Sciatic nerve (tissue), 2 donors: ENCODE results near the gene SSR2. TPM values are rescaled to one million over a fixed set of nuclear protein-coding genes. Genes with fewer than 3 reads are reported as not detected.

Source experiments
- ATAC-seq: fragments of 200-7000 bp; cut with Tn5 transposase; one replicate; pipeline ENCODE4 v1.9.1; 2020; ENCODE audit warnings: mild to moderate bottlenecking, moderate library complexity
- DNase-seq: peaks from one replicate; pipeline ENCODE4 v3.0.0-alpha.2; 2020; ENCODE audit warnings: low spot score
- intact Hi-C: fragments of 100-400 bp; cut with DNase I; formaldehyde crosslinking; loops from one replicate; pipeline ENCODE4 v1.14.2; 2022
- total RNA-seq: library from RNA; stranded (reverse); fragmentation: NEBNext Ultra II Directional; extraction: Animal tissue kit (Norgen Biotek cat#: 25700); gene quantifications from one replicate; pipeline ENCODE4 v1.2.1, GENCODE V29; 2021
- donor health status: DM: no; HTN: no; CAD: no.
- donor health status: DM: no; HTN: no; CAD: no.

The SSR2 gene
- 126 TPM for total RNA-seq

GRCh38 chr1:156020293-156021092 is at the start of gene SSR2:
SSR2 (minus strand) TSS chr1:156020951; CDS start chr1:156020167, 784 bp downstream.
- ATAC-seq = peak; percentile 99
- intact Hi-C loops = no loop called here
- peak; percentile 91 for DNase-seq

GRCh38 chr1:156070548-156070947 is 49.8 kb upstream of the SSR2 start:
- ATAC-seq (no peak), DNase-seq (no peak)
- intact Hi-C loops = no loop called here

- intact Hi-C loops = no loop called here
- no peak for ATAC-seq
- no peak for DNase-seq
These were observed 49.0 kb upstream of the SSR2 start for GRCh38 chr1:156069490-156070455.

- ATAC-seq = no peak
- intact Hi-C loops = no loop called here
- no peak for DNase-seq
These were observed 46.5 kb upstream of the SSR2 start for GRCh38 chr1:156067262-156067661.

GRCh38 chr1:156065871-156066270 is 45.1 kb upstream of the SSR2 start:
- DNase-seq (no peak), ATAC-seq (no peak)
- intact Hi-C loops = no loop called here

GRCh38 chr1:156065212-156065611 is 44.5 kb upstream of the SSR2 start:
- DNase-seq (no peak), ATAC-seq (no peak)
- intact Hi-C loops = no loop called here

- no peak for DNase-seq
- no peak for ATAC-seq
- intact Hi-C loops = no loop called here
These were observed 43.9 kb upstream of the SSR2 start for GRCh38 chr1:156064615-156065014.

DNA sequence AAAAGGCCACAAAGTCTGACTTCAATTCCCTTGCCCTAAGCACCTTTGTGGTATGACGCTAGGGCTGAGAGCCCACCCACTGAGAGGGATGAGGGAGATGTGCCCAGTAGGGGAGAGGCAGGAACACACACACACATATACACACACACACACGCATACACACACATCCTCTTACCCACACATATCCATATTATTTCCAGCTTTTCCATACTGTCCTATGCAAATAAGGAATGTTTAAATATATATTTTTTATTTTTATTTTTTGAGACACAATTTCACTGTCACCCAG is 43.2 kb upstream of the SSR2 start:
- intact Hi-C loops = no loop called here
- DNase-seq (no peak), ATAC-seq (no peak)

- no peak for ATAC-seq
- DNase-seq = no peak
- intact Hi-C loops = no loop called here
These were observed 41.4 kb upstream of the SSR2 start for GRCh38 chr1:156062189-156062588.

DNA sequence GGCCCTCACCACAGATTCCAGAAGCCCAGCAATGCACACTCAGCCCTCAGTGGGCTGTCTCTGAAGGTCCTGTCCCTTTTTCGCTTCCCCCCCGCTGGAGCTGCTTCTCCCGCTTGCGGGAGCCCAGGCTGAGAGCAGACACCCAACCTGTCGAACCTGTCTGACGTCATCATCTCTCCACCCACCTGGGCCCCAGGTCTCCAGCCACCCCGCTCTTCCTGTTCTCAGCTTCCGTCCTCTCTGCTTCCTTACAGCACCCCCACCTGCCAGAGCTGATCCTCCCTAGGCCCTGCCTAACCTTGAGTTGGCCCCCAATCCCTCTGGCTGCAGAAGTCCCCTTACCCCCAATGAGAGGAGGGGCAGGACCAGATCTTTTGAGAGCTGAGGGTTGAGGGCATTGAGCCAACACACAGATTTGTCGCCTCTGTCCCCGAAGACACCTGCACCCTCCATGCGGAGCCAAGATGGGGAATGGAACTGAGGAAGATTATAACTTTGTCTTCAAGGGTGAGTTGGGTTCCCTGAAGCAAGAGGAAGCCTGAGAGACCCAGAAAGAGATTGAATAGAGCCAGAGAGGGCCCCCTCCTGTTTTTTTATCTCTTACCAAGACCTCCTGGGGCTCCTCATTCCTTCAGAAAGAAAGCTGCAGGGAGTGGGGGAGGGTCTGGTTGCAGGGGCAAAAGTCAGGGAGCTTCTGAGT is 40.3 kb upstream of the SSR2 start, which contains the start of gene RAB25:
Gene RAB25, plus strand, starts transcription at position 224 of the 700 bp plus-strand sequence. Its CDS starts 241 bp downstream, at position 465.
- no peak for DNase-seq
- intact Hi-C loops = no loop called here
- ATAC-seq = no peak

DNA sequence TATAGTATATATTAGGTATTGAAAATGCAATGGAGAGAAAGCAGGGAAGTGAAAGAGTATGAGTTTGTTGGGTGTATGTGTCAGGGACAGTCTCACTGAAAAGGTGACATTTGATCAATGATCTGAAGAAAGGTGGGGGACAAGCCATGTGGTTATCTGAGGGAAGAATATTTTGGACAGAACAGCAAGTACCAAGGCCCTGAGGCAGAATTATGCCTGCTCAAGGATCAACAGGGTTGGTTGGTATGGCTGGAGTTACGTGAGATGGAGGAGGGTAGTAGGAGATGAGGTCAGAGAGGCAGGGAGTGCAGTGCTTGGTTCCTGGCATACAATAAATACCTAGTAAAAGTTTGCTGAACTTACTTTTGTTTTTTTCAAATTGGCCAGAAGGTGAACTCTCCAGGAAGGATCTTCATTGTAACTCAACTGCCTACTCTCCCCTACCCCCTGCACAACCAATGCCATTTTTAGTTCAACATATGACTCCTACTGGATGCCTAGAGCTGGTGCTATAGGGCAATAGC is 35.6 kb upstream of the SSR2 start:
- ATAC-seq (no peak), DNase-seq (no peak)
- intact Hi-C loops = no loop called here

DNA sequence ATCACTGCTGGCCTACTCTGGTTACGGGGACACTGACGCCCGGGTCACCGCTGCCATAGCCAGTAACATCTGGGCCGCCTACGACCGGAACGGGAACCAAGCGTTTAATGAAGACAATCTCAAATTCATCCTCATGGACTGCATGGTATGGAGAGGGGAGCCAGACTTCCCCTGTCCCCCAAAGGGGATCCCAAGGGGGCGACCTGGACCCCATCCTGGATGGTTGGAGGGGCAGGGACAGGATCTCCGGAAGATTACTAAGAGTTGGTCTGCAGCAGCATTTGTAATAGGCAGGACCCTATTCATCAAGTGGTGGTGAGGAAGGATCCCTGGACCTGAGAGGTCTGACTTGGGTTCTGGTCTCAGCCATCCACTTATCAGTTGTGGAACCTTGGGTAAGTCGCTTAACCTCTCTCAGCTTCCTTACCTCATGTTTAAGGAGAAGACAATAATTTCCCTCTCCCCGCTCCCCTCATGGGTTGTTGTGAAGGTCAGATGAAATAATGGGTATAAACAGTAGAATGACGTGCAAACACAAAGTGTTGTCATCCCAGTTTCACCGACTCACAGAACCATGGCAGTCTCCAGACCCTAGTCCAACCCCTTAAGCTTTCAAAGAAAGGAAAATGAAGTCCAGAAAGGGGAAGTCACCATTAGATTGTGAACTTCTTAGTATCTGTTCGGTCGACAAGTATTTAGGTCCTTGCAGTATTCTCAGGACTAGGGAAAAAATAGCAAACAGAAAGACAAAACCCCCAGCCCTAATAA is 34.7 kb upstream of the SSR2 start:
- intact Hi-C loops = no loop called here
- ATAC-seq (no peak), DNase-seq (peak; percentile 62)

- DNase-seq = peak; percentile 99
- intact Hi-C loops = no loop called here
- ATAC-seq = peak; percentile 95
These were observed 33.9 kb upstream of the SSR2 start, which contains the start of gene LAMTOR2 for GRCh38 chr1:156054500-156055280. LAMTOR2 (plus strand) TSS chr1:156054782; CDS start chr1:156054890, 108 bp downstream.

DNA sequence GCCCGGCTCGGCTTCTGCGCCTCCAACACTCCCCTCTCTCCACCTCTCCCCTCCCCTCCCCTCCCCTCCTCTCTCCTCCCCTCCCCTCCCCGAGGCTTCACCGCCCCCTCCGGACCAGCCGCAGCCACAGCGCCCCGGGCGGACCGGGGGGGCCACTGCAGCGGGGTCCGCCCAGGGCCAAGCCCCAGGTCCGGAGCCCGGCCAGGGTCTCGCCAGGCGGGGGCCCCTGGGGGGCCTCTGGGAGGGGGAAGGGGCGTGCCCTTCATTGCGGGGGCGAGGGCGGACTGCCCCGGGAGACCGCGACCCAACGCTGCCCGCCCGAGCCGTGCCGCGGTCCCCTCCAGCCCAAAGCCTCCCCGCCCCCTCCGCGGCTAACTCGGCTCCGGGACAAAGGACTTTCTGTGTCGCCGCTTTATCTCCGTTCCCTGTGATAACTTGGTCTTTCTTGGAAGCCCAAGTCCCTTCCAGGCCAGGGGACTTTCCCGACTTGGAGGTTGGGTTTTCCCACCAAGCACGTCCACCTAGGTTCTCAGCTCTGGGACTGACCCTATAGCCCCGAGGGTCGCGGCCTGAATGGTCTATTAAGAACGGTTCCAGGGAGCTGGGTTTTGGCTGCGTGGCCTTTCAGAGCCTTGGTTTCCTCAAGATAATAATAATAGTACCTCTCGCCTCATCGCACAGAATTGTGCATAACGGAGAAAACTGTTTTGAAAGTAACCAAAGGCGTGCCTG is 33.2 kb upstream of the SSR2 start, which contains the start of gene UBQLN4:
Gene UBQLN4, minus strand, starts transcription at position 31 of the 732 bp plus-strand sequence. CDS start 97 bp downstream, outside the sequence.
- peak; percentile 72 for ATAC-seq
- DNase-seq = peak; percentile 93
- intact Hi-C loops = no loop called here

GRCh38 chr1:156052862-156053767 is 32.4 kb upstream of the SSR2 start:
- DNase-seq (peak; percentile 87), ATAC-seq (peak; percentile 5)
- intact Hi-C loops = no loop called here
